ENCODE results near the gene IDE. TPM values are rescaled to one million over a fixed set of nuclear protein-coding genes. Genes with fewer than 3 reads are reported as not detected.
"Not testable (repeated sequence)": the region's sequence is repeated elsewhere in the genome, so short reads cannot be mapped to it uniquely, and the experiment has no call there.

The IDE gene
- total RNA-seq, 1 donor from 2014 or later, result 23.9 TPM

DNA sequence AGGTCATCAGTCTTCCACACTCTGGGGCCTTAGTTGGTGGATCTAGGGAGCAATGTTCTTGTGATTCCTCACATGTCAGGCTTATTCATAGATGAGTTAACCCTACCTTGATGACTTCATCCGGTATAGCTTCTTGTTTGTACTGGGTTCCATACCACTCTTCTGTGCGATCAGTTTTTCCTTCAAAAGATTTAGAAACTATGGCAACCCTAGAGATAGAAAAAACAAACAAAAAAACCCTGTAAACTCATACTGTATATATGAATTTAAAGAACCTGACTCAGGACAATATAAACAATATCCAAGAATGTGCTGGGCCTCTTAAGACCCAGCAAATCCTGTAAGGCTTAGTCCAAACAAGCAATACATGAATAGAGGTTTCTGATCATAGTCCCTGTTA lies 83.5 kb downstream of the IDE start:
- no peak for DNase-seq

DNA sequence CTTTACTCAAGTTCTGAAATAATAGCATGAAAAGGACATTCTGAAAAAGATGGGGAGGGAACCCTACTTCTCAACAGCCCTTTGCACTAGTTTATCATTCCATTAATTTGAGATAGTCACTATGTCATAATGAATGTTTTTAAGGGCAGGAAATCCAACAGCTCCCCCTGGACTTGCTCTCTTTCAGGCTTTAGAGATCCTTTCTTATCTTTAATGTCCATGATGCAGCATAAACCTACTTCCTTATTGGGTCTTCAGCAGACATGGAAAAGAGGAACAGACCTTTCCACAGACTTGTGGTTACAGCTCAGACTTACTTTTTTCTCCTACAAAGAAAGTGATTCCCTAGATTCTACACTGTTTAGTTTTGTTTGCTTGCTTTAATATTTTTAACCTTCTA lies 87.3 kb downstream of the IDE start:
- DNase-seq, result no peak

DNA sequence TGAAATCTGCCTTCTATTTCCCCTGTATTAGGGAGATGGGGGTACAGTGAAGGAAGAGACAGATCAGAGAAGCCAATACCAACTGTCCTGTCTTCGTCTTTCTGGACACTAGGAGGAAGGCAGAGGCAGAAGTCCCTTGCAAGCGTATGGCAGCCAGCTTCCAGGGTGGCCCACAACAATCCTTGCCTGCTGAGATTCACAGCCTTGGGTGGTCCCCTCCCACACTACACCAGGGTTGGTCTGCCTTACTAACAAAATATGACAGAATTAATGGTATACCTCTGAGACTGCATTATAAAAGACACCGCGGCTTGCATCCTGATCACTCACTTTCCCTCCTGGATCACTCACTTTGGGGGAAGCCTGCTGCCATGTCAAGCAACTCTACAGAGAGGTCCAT lies 90.4 kb downstream of the IDE start:
- no peak for DNase-seq

DNA sequence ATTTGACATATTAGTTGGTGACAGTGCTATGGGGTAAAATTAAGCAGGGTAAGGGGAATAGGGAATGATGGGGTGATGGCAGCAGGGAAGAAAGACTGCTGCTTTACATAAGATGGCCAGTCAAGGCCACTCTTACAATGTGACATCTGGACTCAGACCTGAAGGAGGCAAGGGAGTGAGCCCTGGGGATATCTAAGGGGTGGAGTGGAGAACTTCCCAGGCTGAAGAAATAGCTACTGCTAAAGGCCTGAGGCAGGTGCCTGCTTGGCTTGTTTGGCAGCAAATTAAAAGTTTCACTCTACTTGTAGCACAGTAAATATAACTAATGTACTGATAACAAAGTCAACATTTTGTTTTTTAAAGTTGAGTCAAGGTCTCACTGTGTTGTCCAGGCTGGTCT lies 93.5 kb downstream of the IDE start:
- DNase-seq, result no peak

DNA sequence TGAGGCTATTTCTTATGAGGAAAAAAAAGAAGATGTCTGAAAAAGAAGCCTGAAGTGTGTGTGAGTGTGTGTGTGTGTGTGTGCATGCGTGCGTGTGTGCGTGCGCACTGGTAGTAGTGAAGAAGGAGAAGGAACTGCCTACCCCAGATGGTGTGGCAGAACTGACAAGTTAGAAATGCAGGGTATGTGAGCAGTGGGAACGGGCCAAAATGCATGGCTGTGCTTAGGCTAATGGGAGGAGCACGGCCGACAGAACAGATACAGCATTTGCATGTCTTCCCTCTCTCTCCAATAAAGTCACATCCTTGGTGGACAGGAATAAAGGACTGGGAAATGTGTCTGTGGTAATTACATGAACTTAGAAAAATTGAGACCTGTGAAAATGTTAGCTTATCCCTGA lies 94.3 kb downstream of the IDE start:
- DNase-seq, result no peak

DNA sequence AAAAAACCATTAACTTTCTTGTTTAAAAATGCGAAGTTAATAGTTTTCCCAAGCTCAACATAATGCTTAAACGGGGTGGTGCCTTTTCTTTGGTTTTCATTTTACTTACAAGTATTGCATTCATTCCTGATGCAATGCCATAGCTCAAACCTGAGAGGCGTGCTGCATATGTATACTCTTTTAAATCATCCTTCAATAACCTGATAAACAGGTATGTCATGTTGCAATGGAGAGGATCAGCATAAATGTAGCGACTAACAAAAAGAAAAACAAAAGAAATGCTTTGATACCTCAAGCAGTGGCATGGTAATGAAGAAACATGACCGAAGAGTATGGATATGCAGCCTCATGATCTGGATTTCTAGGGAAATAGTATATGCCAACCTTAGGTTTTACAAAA lies 95.4 kb downstream of the IDE start:
- DNase-seq, result no peak

DNA sequence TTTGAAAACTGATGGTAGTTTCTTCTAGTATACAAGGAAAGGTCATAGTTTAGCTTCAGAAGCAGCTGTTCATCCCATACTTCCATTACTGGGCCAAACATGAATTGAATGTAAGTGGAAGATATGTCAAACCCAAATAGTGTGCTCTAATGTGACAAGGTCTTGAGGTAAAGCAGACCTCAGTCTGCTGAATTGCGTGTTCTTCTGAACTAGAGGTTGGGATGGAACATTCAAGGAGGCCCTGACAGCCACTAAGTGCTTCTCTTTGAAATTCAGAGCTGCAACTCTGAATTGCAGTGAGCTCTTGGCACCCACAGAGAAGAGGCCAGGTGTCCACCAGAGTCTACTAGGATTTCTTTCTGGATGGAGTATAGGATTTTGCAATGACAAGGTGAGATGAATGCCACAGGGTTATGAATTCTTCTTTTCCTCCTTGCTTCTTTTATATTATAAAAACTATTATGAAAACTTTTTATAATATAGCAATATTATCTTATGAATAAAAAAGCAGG lies 98.5 kb downstream of the IDE start:
- peak; percentile 20 for DNase-seq

DNA sequence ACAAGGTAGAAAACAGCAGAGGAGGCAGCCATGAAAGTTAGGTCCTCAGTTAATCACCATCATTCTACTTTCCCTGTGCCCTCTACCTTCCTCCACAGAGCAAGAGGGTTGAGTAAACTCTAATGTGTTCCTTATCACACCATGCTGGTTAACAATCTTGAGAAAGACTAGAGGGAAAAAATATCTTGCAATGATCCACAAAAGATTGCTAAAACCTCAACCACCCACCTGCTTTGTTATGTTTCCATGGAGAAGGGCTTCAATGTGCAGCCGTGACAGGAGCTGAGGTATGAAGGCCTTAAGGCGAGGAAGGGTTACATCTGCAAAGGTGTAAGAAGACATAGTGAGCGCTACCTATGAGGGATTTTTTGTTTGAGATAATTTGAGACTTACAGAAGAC lies 103.9 kb downstream of the IDE start:
- DNase-seq, result no peak

DNA sequence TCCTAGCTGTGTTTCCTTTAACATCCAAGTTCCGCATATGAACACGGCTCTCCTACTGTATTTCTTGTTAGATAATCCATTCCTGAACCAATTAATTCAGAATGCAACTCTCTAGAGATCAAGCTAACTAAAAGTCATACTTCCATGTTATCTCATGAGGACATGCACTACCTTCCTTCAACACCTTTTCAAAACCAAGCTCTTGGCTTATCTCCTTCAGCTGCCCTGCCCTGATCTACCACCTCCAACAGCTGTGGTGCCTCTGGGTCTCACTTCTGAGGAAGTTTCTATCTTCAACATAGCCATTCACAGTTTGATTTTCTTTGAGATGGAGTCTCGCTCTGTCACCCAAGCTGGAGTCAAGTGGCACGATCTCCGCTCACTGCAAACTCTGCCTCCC lies 109.5 kb downstream of the IDE start:
- no peak for DNase-seq

DNA sequence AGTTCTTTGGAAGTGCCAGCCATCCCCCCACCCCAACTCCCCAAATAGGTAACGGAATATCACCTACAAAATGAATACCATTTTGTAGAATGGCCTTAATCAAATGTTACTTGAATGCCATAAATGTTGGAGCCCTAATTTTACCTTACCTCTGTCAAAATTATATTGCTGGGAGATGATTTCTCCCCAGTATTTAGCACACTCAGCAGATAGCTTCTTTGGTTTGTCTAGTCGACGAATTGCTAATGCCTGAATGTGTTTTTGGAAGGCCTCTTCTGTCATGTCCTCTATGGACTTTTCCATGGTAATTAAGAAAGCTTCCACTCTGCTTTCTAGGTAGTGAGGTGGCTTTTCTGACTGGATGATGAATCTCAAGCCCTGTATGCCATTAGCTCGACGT lies 110.3 kb downstream of the IDE start:
- DNase-seq, result no peak

DNA sequence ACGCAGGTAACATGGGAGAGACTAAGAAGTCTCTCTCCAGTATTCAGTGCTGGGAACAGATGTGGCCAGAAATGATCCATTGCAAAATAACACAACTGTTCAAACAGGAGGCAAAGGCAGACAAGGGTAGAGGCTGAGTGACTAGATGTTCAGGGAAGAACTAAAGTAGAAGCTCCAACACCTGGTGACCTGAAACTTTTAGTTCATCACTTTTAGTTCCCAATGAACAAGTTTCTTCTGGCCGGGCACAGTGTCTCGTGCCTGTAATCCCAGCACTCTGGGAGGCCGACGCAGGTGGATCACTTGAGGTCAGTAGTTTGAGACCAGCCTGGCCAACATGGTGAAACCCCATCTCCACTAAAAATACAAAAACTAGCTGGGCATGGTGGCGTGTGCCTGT lies 118.9 kb downstream of the IDE start:
- DNase-seq, result not testable (repeated sequence)

DNA sequence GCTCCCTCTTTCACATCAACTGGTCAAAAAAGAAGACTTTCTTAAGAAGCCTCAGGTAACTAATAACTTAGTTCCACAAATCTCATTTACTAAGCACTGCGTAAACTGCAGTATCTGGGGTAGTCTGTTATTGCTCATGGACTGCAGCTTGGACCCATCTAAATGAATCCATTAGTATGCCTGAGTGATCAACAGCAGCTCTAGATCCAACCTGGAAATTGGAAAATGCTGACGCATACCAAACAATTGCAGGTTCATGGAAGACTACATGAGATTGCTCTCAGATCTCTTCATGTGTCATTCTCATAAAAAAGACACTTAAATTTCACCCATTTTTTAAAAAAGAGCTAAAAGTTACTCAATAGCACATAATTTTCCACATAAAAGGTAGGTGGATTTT lies 121.6 kb downstream of the IDE start:
- DNase-seq, result no peak

DNA sequence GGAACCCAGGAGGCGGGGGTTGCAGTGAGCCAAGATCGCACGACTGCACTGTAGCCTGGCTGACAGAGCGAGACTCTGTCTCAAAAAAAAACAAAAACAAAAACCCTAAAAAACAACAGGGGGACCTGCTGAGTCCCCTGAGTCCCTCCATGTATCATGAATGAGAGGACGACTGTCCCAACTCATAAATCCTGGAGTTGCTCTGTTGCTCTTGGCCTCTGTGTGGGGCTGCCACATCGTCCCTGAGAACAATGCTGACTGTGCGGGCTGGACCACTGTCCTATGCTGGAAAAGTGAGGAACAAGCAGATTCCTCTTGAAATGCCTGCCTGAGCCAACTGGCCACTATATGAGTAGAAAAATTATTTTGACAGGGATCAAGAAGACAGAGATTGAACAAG lies 122.5 kb downstream of the IDE start:
- DNase-seq, result no peak

DNA sequence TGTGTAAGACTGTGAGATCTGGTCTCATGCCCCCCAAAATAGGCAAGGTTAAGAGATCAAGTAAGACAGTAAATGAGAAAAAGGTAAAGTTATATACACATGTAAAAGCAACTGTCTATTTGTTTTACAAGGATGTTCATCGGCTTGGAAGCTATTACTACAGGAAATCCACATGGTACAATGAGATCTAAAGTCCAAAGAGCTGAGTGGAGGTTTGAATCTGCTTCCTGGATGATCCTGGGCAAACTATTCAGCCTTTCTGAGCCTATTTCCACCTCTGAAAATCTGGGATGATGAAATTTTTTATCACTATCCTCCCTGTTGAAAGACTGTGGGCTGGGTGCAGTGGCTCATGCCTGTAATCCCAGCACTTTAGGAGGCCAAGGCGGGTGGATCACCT lies 123.0 kb downstream of the IDE start:
- DNase-seq, result no peak

DNA sequence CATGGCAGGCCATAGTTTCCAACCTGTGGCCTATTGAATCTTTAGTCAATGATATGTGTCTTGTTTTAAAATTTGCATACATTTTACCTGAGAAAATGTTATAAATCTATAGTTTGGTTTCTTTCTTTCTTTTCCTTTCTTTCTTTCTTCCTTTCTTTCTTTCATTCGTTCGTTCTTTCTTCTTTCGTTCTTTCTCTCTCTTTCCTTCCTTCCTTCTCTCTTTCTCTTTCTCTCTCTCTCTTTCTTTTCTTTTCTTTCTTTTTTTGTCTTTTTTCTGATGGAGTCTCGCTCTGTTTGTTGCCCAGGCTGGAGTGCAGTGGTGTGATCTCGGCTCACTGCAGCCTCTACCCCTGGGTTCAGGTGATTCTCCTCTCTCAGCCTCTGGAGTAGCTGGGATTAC lies 133.3 kb downstream of the IDE start:
- DNase-seq, result no peak

DNA sequence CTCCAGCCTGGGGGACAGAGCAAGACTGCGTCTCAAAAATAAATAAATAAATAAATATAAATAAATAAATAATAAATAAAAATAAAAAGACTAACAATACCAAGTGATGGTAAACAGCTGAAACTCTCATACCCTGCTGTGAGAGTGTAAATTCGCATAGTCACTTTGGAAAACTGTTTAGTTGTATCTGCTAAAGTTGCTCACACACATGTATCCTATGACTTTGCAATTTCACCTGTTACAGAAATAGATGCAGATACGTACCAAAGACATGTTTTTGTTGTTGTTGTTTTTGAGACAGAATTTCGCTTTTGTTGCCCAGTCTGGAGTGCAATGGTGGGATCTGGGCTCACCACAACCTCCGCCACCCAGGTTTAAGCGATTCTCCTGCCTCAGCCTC lies 135.7 kb downstream of the IDE start:
- DNase-seq, result no peak

DNA sequence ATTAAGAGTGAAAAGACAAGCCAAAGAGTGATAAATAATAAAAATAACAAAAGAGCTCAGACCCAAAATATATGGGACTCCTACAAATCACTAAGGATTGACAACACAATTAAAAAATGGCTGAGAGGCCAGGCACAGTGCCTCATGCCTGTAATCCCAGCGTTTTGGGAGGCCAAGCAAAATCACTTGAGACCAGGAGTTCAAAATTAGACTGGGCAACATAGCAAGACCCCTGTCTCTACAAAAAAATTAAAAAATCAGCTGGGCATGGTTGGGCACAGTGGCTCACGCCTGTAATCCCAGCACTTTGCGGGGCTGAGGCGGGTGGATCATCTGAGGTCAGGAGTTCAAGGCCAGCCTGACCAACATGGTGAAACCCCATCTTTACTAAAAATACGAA lies 137.3 kb downstream of the IDE start:
- DNase-seq, result no peak

DNA sequence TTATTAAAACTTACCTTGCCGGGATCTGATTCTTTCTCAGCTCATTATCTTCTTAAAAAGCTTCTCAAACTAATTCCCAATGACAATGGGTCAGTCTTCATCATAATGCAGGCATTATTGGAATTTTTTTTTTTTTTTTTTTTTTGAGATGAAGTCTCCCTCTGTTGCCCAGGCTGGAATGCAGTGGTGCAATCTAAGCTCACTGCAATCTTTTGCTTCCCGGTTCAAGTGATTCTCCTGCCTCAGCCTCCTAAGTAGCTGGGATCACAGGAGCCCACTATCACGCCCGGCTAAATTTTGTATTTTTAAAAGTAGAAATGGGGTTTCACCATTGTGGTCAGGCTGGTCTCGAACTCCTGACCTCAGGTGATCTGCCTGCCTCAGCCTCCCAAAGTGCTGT lies 137.8 kb downstream of the IDE start:
- not testable (repeated sequence) for DNase-seq

DNA sequence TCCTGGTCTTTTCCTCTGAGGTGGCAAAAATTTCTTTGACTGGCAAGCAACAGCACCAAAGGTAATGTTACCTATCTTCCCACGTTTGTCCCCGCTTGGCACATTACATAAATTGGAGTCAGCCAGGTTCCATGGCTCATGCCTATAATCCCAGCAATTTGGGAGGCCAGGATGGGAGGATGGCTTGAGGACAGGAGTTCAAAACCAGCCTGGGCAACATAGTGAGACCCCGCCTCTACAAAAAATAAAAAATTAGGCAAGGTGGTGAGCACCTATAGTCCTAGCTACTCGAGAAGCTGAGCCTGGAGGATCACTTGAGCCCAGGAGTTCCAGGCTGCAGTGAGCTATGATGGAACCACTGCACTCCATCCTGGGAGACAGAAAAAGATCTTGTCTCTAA lies 139.5 kb downstream of the IDE start:
- DNase-seq, result no peak

DNA sequence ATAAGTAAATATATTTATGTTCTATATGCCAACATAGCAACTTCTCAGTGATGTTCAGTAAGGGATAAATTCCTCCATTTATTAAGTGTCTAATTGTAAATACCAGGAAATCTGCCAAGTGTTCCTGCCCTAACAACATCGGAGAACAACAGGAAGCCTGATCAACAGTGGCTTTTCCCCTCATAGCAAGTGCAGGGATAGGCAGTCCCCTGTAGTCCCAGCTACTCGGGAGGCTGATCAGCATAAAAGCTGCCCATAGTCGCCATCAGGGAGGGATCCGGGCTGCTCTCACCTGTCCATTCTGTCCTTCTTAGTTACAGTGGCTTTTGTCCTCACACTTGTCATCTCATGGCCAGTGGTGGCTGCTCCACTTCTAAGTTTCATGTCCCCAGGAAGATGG lies 141.3 kb downstream of the IDE start:
- no peak for DNase-seq

DNA sequence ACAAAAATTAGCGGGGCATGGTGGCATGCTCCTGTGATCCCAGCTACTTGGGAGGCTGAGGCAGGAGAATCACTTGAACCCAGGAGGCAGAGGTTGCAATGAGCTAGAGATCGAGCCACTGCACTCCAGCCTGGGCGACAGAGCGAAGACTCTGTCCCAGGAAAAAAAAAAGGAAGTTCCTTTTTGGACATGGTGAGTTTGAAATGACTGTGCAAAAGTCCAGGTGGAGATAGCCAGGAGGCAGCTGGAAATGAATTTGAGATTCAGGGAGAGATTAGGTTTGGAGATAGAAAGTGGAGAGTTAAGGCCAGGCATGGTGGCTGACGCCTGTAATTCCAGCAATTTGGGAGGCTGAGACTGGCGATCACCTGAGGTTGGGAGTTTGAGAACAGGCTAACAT lies 143.8 kb downstream of the IDE start:
- no peak for DNase-seq

DNA sequence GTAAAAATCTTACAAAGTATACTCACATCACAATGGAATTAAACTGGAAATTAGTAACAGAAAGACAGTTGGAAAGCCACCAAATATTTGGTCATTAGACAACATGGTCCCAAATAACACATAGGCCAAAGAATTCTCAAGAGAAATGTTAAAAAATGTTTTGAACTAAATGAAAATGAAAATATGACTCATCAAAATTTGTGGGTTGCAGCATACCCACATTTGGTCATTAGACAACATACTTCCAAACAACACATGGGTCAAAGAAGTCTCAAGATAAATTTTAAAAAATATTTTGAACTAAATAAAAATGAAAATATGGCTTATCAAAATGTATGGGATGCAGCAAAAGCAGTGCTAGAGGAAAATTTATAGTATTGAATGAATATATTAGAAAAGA lies 152.3 kb downstream of the IDE start:
- DNase-seq, result no peak

DNA sequence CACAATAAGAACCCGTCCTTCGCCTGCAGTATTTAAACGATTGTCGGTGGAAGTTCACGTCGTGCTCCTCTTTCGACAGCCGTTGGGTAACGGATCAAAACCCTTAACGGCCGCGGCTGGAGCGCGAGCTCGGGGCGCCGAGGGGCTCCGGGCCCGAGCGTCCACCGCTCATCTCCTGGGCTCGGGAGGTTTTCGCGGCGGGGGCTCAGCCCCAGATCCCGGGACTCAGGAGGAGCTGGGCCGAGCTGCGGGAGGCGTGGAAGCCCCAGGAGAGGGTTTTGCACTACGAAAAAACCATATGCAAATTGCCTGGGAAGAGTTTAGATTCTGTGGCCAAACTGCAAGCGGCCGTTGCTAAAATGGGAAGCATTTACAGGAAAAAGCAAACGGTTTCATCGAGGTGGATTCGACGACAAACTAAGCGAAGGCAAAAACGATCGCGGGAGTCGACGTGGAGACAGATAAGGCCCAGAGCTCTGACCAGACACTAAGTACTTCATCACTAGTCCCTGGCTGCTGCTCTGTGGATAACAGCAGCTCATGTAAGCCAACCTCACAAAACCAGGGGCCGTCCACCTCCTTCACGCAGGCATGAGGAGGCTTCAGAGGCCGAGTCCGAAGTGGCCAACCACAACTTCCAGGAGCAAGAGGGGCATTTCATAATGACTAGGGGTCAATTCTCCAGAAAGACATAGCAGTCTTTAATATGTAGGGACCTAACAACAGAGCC lies 153.2 kb downstream of the IDE start:
- peak; percentile 7 for DNase-seq

DNA sequence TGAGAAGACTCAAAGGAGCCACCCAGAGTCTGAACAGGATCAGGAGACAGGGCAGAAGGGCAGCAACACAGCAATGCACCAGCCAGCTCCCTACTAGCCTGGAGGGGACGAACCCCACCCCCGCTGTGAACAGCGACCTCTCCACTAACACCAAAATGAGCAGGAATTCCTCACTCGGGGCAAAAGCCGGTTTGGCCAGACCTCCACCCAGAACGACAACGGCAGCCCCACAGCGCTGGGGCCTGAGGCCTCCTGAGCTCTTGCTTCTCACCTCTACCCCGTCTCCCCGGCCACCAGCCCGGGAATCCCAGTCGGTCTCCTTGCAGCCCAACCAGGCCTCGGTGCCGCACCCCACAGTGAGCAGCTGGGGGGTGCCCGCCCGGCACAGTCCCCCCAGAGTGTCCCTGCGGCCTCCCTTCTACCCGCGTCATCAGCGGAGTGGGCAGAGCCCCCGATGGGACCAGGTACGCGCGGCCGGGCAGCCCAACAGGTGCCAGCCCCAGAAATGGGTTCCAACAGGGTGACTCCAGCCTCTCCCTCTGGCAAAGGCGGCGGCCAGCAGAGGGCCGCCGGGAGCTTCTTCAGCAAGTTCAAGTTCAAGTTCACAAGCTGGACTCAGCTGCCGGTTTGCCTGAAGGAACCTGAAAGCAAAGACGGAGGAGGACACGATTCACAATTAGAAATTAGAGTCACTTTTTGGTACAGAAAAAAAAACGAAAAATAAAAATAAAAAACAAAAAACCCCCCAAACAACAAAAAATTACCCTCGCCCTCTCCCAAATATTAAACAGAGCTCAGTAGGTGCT lies 153.9 kb downstream of the IDE start:
- peak; percentile 52 for DNase-seq

All from tongue (tissue), 2 donors.